ENCODE results near the gene TMEM163.

GRCh38 chr2:134537121-134537520, 181.7 kb downstream of the TMEM163 start:
- no peak for TF ChIP-seq GATA1 (IDR thresholded peaks at IDR 0.05; ENCODE audit: low read depth, low read length)
- no peak for TF ChIP-seq POLR2A (IDR thresholded peaks at IDR 0.05; ENCODE audit: low read length)
